CD4-positive, alpha-beta T cell treated with Interferon gamma for 1 hour (primary cell): ENCODE data around the gene IKBKE.
"Not testable (repeated sequence)": the region's sequence is repeated elsewhere in the genome, so short reads cannot be mapped to it uniquely, and the experiment has no call there.

Source experiments
- DNase-seq: peaks from one replicate; pipeline ENCODE4 v3.0.0-alpha.2; 2020

IKBKE gene

DNA sequence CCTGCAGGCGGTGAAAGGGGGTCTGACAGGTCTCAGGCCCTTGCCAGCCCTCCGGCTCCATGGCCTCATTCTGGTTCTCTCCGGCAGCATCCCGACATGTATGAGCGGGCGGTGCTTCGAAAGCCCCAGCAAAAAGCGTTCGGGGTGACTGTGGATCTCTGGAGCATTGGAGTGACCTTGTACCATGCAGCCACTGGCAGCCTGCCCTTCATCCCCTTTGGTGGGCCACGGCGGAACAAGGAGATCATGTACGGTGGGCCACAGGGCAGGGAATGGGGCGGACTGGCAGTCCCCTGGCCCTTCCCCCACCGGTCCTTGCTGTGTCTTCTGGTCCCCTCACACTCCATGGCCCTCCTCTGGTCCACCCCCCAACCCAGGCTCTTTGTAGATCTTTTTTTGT, 6.3 kb downstream of the IKBKE start:
- DNase-seq: no peak

GRCh38 chr1:206477110-206477509, 6.8 kb downstream of the IKBKE start:
- no peak for DNase-seq

- no peak for DNase-seq
Measured at GRCh38 chr1:206477581-206478380, 7.5 kb downstream of the IKBKE start.

DNA sequence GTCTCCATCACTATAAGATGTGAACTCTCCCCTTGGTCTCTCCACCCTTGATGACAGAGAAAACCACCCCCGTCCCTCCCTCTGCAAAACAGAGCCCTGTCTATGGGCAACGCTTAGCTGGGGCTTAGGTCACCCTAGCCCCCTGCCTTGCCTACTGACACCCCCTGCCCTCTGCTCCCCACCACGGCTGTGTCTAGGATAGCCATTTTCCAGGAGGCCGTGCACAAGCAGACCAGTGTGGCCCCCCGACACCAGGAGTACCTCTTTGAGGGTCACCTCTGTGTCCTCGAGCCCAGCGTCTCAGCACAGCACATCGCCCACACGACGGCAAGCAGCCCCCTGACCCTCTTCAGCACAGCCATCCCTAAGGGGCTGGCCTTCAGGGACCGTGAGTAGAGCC, 8.5 kb downstream of the IKBKE start:
- no peak for DNase-seq

GRCh38 chr1:206479183-206480125, 9.2 kb downstream of the IKBKE start:
- DNase-seq: peak; percentile 57

DNA sequence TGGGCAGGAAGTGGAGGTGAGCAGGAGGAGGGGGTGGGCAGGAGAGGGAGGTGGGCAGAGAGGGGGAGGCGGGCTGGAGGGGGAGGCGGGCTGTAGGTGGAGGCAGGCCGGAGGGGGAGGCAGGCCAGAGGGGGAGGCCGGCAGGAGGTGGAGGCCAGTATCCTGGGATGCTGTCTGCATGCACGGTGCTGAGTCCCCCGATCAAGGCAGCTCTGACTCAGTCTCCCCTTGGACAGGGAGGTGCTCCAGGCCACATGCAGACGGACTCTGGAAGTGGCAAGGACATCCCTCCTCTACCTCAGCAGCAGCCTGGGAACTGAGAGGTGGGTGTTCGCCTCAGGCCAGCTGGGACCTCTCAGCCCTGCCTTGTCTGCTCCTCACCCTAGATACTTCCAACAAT, 9.9 kb downstream of the IKBKE start:
- no peak for DNase-seq

- no peak for DNase-seq
Measured at GRCh38 chr1:206482611-206483010, 12.3 kb downstream of the IKBKE start.

- not testable (repeated sequence) for DNase-seq
Measured at GRCh38 chr1:206483864-206484263, 13.6 kb downstream of the IKBKE start.

DNA sequence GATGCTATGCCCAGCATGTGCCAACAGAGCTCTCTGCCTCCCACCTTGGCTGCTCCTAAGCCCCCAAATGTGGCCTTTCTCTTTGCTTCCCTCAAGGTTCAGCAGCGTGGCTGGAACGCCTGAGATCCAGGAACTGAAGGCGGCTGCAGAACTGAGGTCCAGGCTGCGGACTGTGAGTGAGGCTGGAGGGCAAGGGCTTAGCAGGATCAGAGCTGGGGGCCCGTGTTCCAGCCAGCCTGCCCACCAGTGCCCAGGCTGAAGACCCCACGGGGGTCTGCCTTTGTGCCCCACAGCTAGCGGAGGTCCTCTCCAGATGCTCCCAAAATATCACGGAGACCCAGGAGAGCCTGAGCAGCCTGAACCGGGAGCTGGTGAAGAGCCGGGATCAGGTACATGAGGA, 14.6 kb downstream of the IKBKE start:
- no peak for DNase-seq

DNA sequence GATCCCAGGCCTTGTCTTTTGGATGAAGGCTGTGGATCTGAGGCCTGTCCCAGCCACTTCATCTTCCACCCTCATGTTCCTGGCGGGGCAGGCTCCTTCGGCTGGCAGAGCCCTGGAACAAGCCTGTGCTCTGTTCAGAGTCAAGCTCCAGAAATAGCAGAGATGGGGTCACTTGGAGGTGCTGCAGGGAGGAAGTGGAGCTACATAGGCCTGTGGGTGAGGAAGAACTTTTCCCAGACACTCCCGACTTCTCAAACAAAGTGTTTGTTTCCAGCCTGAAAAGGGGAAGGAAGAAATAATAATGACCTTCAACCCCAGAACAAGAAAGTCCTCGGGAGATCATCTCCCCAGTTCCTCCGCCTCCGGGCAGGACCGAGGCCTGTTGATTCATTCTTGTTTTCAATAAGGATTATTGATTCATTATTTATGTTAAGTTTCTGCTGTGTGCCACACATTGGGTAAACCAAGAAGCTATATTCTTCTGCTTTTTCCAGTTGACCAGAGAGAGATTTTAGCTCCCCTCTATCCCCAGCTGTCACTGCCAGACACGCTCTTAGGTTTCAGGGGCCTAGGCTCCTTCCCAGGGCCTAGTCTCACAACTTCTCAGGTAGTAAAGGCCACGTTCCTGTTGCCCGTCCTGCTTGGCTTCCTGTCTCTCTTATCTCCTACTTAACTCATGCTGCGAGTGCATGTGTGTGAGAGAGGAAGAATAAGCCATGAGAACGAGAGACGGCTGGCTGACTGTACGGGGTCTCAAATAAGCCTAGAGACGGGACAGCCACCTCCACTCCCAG, 16.9 kb downstream of the IKBKE start:
- no peak for DNase-seq

GRCh38 chr1:206487970-206488369, 17.7 kb downstream of the IKBKE start:
- no peak for DNase-seq

GRCh38 chr1:206488466-206488865, 18.2 kb downstream of the IKBKE start:
- no peak for DNase-seq

DNA sequence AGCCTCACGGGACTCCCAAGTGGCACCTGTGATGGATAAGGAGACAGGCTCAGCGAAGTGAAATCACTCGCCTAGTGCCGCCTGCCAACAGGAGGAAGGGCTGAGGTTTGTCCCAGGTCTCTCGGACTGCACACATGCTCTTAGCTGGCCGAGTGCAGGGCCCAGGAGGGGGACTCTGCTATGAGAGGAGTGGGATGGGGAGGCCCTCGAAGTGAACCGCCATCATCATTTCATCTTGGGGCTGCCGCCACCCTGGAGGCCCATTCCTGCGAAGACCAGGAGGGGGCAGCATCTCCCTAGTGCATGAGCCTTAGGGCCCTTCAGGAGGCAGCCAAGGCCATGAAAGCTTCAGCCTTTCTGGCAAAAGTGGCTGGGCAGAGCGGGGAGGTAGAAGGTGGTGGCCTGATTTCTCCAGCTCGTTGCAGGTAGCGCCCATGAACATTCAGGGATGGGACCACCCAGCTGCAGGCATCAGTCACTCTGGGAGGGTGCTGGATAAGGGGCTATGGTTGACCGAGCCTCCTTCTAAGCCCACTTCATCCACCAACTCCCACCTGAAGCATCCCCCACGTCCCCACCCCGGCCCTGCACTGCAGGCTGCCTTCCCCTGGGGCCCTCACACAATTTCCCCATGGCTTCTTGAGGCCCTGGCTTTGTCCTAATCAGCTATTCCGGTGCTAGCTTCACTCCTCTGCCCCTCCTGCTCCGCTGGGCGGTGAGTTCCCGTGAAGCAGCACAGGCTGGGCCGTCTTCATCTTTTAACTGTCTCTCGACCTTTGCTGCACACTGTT, 19.9 kb downstream of the IKBKE start:
- DNase-seq: peak; percentile 47

- no peak for DNase-seq
Measured at GRCh38 chr1:206490771-206491405, 20.6 kb downstream of the IKBKE start.

DNA sequence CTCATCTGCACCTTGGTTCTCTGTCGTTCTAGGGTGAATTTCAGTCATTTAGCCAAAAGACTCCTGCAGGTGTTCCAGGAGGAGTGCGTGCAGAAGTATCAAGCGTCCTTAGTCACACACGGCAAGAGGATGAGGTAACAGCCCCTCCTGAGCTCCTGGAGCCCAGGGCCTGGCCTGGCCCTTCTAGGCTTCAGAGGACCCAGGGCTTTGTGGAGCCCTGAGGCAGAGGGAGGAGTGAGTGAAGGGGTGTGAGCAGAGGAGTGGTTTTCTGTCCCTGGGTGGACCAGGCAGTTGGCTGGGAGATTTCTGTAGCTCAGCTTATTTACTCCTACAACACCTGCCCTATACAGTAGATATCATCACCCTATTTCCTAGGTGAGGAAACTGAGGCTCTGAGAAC, 21.3 kb downstream of the IKBKE start:
- DNase-seq: no peak

DNA sequence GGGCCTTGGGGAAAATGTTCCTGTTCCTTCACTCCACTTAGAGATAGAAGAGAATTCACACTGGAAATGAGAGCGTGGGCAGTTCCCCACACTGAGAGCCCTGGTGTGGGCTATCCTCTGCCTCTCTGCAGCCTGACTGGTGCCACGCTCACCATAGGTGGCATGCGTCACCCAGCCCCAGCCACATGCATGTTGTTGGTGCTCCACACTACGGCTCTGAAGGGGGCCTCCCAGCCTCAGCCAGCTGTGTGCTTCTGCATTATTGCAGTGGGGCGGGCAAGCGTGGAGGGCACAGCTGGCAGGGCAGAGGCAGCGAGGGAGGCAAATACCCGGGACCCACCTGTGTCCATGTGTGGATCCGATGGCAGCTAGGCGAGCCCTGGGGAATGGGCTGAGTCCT, 22.3 kb downstream of the IKBKE start:
- DNase-seq: no peak

GRCh38 chr1:206493279-206493678, 23.0 kb downstream of the IKBKE start:
- DNase-seq: no peak

GRCh38 chr1:206495011-206495461, 24.8 kb downstream of the IKBKE start:
- DNase-seq: no peak

- no peak for DNase-seq
Measured at GRCh38 chr1:206495493-206496046, 25.3 kb downstream of the IKBKE start.

- peak; percentile 20 for DNase-seq
Measured at GRCh38 chr1:206496131-206496793, 26.0 kb downstream of the IKBKE start.

DNA sequence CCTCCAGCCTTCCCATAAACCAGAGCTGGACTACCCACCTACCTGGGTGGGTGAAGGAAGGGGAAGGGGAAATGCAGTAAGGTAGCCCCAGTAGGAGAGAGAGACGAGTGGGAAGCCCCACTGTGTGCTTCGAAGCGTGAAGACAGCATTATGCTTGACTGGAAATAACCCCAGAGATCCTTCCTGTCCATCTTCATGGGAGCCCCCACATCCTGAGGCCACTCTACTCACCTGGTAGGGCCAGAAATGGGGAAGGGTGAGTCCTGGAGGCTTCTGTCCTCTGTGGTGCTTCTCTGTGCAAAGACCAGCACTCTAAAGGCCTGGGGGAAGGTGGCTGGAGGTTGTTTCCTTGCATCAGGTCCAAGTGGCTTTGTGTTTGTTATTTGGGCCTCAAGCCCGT, 27.1 kb downstream of the IKBKE start:
- no peak for DNase-seq
